ENCODE data around the gene PTPRA.

- TF ChIP-seq EZH2 (IDR thresholded peaks at IDR 0.05; ENCODE audit: borderline replicate concordance) (no peak), CTCF (IDR thresholded peaks at IDR 0.05; ENCODE audit: poor library complexity) (no peak), EZH2phosphoT487 (IDR thresholded peaks at IDR 0.05; ENCODE audit: low read depth, severe bottlenecking, unreplicated experiment) (no peak)
These were observed 34.2 kb upstream of the PTPRA start for GRCh38 chr20:2838847-2839671.

Data from hepatocyte (in vitro differentiated cells).